Stimulated activated naive CD8-positive, alpha-beta T cell treated with anti-CD3 and anti-CD28 coated beads, Interleukin-15, amount 100 ng/mL, for 72 hours (primary cell): ENCODE data around the gene CENPC.
"Not testable (repeated sequence)": the region's sequence is repeated elsewhere in the genome, so short reads cannot be mapped to it uniquely, and the experiment has no call there.

Experiments
- ATAC-seq: fragments of 150-1000 bp; cut with Tn5 transposase; 2 replicates; pipeline ENCODE4 v1.10.0; 2021; ENCODE audit warnings: mild to moderate bottlenecking, moderate library complexity
- DNase-seq, 2 donors: peaks; one replicate each; pipeline ENCODE4 v3.0.0; 2021 to 2022
- H3K27ac Mint-ChIP-seq, 2 donors: one replicate each; pipeline ENCODE4 v1.8.0; 2022; ENCODE audit warnings: mild to moderate bottlenecking in 2 of 2, mixed read lengths in 2 of 2, moderate library complexity in 2 of 2
- H3K27me3 Mint-ChIP-seq: one replicate; pipeline ENCODE4 v1.8.0; 2022; ENCODE audit warnings: mixed read lengths
- H3K4me1 Mint-ChIP-seq: one replicate; pipeline ENCODE4 v1.8.0; 2022; ENCODE audit warnings: mild to moderate bottlenecking, mixed read lengths
- H3K4me3 Mint-ChIP-seq, 2 donors: one replicate each; pipeline ENCODE4 v1.8.0; 2022; ENCODE audit warnings: mild to moderate bottlenecking in 2 of 2, mixed read lengths in 2 of 2, moderate library complexity in 1 of 2
- H3K9me3 Mint-ChIP-seq, 2 donors: one replicate each; pipeline ENCODE4 v1.8.0; 2022; ENCODE audit warnings: mixed read lengths in 2 of 2

The CENPC gene

DNA sequence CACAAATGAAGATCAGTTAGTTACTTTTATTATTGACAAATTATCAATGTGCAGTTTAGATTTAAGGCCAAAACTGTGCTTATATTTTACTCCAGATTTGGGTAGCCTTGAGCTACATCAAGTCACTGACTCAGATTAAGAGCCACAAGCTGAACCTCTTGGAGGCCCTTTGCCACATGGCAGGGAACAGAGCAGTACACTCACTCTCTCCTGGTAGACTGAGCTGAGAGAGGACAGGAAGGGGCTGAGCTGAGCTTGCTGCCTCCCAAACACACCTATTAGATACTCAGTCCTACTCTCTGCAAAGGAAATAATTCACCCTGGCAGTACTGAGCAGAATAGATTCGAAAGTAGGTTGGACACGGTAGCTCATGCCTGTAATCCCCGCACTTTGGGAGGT lies 21.0 kb upstream of the CENPC start:
- no peaks in the 10 kb centered on the region for H3K9me3 Mint-ChIP-seq
- DNase-seq: no peak
- H3K4me1 Mint-ChIP-seq: peaks cover 4% of the 10 kb centered on the region
- H3K4me3 Mint-ChIP-seq: no peak overlapping the region
- ATAC-seq: peak; percentile 82
- H3K27me3 Mint-ChIP-seq: no peaks in the 10 kb centered on the region
- H3K27ac Mint-ChIP-seq: no peak overlapping the region

- H3K4me1 Mint-ChIP-seq: peaks cover 4% of the 10 kb centered on the region
Measured at GRCh38 chr4:67565284-67565683, 20.0 kb upstream of the CENPC start.

GRCh38 chr4:67558493-67558892 lies 13.2 kb upstream of the CENPC start, which contains the start of gene STAP1:
Gene STAP1, plus strand, starts transcription at chr4:67558727. Its CDS starts 83 bp downstream, at chr4:67558810.
- ATAC-seq: peak; percentile 84
- H3K27me3 Mint-ChIP-seq: no peaks in the 10 kb centered on the region
- peak within 1 kb of the TSS; percentile 87 to 97 for H3K27ac Mint-ChIP-seq
- H3K9me3 Mint-ChIP-seq: no peaks in the 10 kb centered on the region
- DNase-seq: peak; percentile 24 to 46
- H3K4me3 Mint-ChIP-seq: peak within 1 kb of the TSS; percentile 80 to 91
- H3K4me1 Mint-ChIP-seq: peaks cover 13% of the 10 kb centered on the region

More at GRCh38 chr4:67565284-67565683, 20.0 kb upstream of the CENPC start:
- ATAC-seq (no peak), DNase-seq (no peak)
- Mint-ChIP-seq H3K27me3 (no peaks in the 10 kb centered on the region), H3K9me3 (no peaks in the 10 kb centered on the region), H3K4me3 (no peak overlapping the region), H3K27ac (no peak overlapping the region)

DNA sequence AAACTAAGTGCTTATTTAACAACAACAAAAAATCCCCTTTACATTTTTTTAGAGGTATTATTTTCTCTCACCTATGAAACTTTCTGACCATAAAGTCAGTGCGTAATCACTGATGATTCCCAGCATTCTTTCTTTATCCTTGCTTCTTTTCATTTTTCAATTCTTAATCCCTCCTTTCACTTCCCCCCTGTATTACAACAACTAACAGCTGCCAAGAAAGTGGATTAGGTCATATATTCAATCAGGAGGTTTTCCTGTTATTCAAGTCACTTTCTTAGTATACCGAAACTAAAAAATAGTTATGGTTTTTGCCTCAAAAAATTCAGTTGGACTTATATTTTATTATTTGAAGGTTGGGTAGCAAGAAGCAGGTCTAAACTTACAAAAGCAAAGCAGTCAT lies 11.1 kb upstream of the CENPC start:
- DNase-seq: no peak
- no peak for ATAC-seq
- H3K9me3 Mint-ChIP-seq: no peaks in the 10 kb centered on the region
- no peaks in the 10 kb centered on the region for H3K27me3 Mint-ChIP-seq
- no peak overlapping the region for H3K27ac Mint-ChIP-seq
- no peak overlapping the region for H3K4me3 Mint-ChIP-seq
- peaks cover 13% of the 10 kb centered on the region for H3K4me1 Mint-ChIP-seq

DNA sequence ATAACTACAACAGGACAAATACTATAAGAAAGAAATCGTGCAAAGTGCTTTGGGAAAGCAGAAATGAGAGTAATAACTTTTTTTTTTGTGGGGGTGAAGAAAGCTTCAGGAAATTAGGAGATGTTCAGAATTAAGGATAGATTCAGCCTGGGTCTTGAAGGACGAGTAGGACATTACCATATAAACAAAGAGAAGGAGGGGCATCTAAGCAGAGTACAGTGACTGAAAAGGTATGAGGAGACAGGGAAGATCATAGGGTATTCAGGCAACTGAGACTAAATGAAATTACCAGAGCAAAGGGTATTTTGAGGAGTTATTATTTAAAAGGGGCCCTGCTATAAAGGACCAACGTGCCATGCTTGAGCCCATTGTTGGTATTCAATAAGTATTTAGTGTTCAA lies 10.1 kb upstream of the CENPC start:
- H3K4me1 Mint-ChIP-seq: peaks cover 13% of the 10 kb centered on the region
- no peaks in the 10 kb centered on the region for H3K27me3 Mint-ChIP-seq
- DNase-seq (no peak), ATAC-seq (no peak)
- H3K27ac Mint-ChIP-seq: no peak overlapping the region
- no peak overlapping the region for H3K4me3 Mint-ChIP-seq
- no peaks in the 10 kb centered on the region for H3K9me3 Mint-ChIP-seq

DNA sequence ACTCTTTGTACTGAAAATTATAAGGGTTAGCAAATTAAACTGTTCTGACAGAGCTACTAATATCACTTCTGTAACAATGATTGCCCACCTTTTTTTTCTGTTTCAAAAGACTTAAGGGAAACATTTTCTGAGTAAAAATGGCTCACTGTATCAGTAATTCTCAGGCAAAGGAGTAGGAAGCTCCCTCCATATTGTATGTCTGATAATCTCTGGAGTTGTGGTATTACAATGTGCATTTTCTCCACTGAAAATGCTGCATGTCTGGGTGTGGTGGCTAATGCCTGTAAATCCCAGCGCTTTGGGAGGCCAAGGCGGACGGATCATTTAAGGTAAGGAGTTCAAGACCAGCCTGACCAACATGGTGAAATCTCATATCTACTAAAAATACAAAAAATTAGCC lies 8.8 kb upstream of the CENPC start:
- Mint-ChIP-seq H3K27ac (no peak overlapping the region), H3K4me3 (no peak overlapping the region), H3K27me3 (no peaks in the 10 kb centered on the region), H3K9me3 (no peaks in the 10 kb centered on the region), H3K4me1 (peaks cover 13% of the 10 kb centered on the region)
- ATAC-seq (no peak), DNase-seq (no peak)

DNA sequence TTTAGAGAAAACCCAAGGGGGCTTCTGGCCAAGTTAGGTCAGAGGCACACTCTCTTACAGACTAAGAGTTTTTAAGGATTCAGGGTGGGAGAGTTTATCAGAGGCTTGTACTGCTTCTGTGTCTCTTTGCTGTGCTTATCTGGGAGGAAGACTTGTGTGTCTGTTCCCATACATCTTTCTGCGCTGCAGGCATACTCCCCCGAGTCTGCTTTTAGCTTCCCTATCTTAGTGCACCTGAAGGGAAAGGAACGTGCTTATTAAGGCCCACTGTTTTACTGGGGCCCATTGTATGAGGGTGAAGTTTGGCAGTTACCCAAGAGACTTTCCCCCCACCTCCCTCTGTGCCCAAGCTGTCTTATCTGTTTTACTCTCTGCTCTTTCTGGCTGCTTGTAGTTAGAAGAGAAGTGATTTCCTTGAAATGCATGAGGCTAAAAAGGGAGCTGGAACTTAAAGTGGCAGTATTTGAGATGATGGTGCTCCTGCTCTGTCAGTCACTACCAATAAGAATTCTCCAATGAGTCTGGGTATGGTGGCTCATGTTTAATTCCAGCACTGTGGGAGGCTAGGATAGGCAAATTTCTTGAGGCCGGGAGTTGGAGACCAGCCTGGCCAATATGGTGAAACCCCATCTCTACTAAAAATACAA lies 7.0 kb upstream of the CENPC start:
- not testable (repeated sequence) for H3K9me3 Mint-ChIP-seq, H3K27me3 Mint-ChIP-seq, H3K4me3 Mint-ChIP-seq, H3K27ac Mint-ChIP-seq, DNase-seq, H3K4me1 Mint-ChIP-seq, ATAC-seq

DNA sequence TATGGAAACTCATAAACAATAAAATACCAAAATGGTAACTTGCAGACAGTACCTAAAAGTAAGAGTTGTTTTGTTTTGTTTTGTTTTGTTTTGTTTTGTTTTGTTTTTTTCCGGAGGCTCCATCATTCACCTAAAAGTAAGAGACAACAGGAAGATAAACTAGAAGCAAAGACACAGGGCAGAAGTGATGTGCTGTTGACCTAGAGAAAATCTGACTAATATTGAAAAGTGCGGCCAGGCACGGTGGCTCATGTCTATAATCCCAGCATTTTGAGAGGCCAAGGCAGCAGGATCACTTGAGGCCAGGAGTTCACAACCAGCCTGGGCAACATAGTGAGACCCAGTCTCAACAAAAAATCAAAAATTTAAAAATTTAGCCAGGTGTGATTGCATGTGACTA lies 5.6 kb upstream of the CENPC start:
- H3K4me3 Mint-ChIP-seq: no peak overlapping the region
- peaks cover 6% of the 10 kb centered on the region for H3K4me1 Mint-ChIP-seq
- H3K27me3 Mint-ChIP-seq: no peaks in the 10 kb centered on the region
- H3K9me3 Mint-ChIP-seq: no peaks in the 10 kb centered on the region
- no peak for DNase-seq
- ATAC-seq: no peak
- no peak overlapping the region for H3K27ac Mint-ChIP-seq

GRCh38 chr4:67550451-67550850 lies 5.1 kb upstream of the CENPC start:
- Mint-ChIP-seq H3K27ac (no peak overlapping the region), H3K27me3 (no peaks in the 10 kb centered on the region), H3K4me1 (peaks cover 6% of the 10 kb centered on the region), H3K4me3 (no peak overlapping the region), H3K9me3 (no peaks in the 10 kb centered on the region)
- ATAC-seq (no peak), DNase-seq (no peak)

- Mint-ChIP-seq H3K4me3 (no peak overlapping the region), H3K27me3 (no peaks in the 10 kb centered on the region)
- peak; percentile 31 for ATAC-seq
Measured at GRCh38 chr4:67549123-67549522, 3.8 kb upstream of the CENPC start.

GRCh38 chr4:67546971-67547370 lies 1.7 kb upstream of the CENPC start:
- DNase-seq (no peak), ATAC-seq (no peak)
- no peaks in the 10 kb centered on the region for H3K9me3 Mint-ChIP-seq
- H3K27me3 Mint-ChIP-seq: no peaks in the 10 kb centered on the region
- peak overlapping the region in 1 of 2 donors; percentile 39 for H3K4me3 Mint-ChIP-seq
- H3K27ac Mint-ChIP-seq: no peak overlapping the region
- peaks cover 26% of the 10 kb centered on the region for H3K4me1 Mint-ChIP-seq

More at GRCh38 chr4:67549123-67549522, 3.8 kb upstream of the CENPC start:
- DNase-seq: no peak
- H3K9me3 Mint-ChIP-seq: no peaks in the 10 kb centered on the region
- no peak overlapping the region for H3K27ac Mint-ChIP-seq
- H3K4me1 Mint-ChIP-seq: peaks cover 6% of the 10 kb centered on the region

- Mint-ChIP-seq H3K27ac (peak overlapping the region in 1 of 2 donors; percentile 99), H3K9me3 (no peaks in the 10 kb centered on the region), H3K4me1 (peaks cover 36% of the 10 kb centered on the region), H3K27me3 (no peaks in the 10 kb centered on the region), H3K4me3 (peak overlapping the region; percentile 99)
- no peak for ATAC-seq
- no peak for DNase-seq
Measured at GRCh38 chr4:67546004-67546356, 677 bp upstream of the CENPC start.

DNA sequence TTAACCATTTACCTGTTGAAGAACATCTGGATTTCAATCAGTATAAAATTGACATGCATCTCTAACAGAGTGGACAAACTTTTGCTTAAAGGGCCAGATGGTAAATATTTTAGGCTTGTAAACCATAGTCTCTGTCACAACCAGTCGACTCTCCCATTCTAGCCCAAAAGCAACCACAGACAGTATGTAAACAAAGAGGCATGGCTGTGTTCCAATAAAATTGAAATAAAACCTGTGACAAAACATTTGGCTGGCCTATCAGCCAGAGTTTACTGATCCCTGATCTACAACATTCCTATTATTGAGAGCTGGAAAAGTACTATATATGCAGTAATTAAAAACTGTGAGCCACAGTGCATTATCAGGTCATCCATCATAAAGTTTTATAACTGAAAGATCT lies 3.2 kb downstream of the CENPC start:
- ATAC-seq (no peak), DNase-seq (no peak)
- H3K9me3 Mint-ChIP-seq: no peaks in the 10 kb centered on the region
- no peak overlapping the region for H3K4me3 Mint-ChIP-seq
- H3K27me3 Mint-ChIP-seq: no peaks in the 10 kb centered on the region
- peaks cover 44% of the 10 kb centered on the region for H3K4me1 Mint-ChIP-seq
- no peak overlapping the region for H3K27ac Mint-ChIP-seq

DNA sequence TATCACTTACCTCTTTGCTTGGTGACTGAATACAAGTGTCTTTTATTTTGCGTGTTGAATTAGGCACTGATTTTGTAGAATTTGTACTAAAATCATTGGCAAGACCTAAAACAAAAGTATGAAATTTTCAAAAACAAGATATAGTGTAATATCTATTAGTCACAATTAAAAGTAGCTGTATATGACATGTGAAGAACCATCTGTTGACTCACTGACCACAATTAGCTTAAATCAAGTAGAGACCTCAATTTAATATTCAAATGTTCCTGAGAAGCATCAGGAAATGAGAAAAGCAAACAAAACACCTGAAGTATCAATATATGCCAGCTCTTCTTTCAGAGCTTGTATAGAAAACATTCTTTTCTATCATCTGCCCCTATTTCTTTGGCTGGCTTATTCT lies 5.5 kb downstream of the CENPC start:
- H3K27me3 Mint-ChIP-seq: no peaks in the 10 kb centered on the region
- DNase-seq: no peak
- H3K9me3 Mint-ChIP-seq: no peaks in the 10 kb centered on the region
- ATAC-seq: no peak
- peaks cover 46% of the 10 kb centered on the region for H3K4me1 Mint-ChIP-seq
- no peak overlapping the region for H3K4me3 Mint-ChIP-seq
- H3K27ac Mint-ChIP-seq: no peak overlapping the region

DNA sequence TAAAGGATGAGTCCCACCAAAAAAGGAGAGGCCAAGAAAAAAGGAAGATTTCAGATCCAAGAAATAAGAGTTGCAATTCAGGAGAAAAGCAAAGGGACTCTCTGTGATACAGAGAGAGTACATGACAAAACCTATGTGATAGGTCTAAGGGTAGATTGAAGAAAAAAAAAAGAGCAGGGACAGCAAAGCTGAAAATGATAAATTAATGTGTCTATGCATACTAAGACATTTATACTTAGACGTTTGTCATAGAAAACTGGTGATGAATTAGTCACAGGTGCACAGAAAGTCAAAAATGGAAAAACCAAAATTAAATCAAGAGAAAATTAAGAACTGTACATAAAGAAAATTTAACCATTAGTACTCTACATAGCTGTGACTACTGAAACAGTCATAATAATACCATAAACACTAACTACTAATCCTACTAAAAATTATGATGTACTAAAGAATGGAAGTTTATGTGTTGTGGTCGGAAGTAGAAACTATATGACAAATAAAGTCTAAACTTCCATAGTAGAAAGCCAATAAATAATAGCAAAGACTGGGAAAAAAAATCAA lies 9.9 kb downstream of the CENPC start:
- Mint-ChIP-seq H3K27ac (no peak overlapping the region), H3K4me1 (peaks cover 36% of the 10 kb centered on the region), H3K9me3 (peaks cover 8 to 12% of the 10 kb centered on the region in 2 donors), H3K27me3 (no peaks in the 10 kb centered on the region), H3K4me3 (no peak overlapping the region)
- ATAC-seq: no peak
- DNase-seq: no peak

- Mint-ChIP-seq H3K9me3 (peaks cover 8 to 12% of the 10 kb centered on the region in 2 donors), H3K27ac (no peak overlapping the region), H3K4me1 (peaks cover 27% of the 10 kb centered on the region), H3K4me3 (no peak overlapping the region), H3K27me3 (no peaks in the 10 kb centered on the region)
- ATAC-seq: no peak
- no peak for DNase-seq
Measured at GRCh38 chr4:67533112-67533511, 12.2 kb downstream of the CENPC start.

GRCh38 chr4:67532397-67532796 lies 12.9 kb downstream of the CENPC start:
- not testable (repeated sequence) for H3K4me3 Mint-ChIP-seq, ATAC-seq, DNase-seq, H3K27me3 Mint-ChIP-seq, H3K27ac Mint-ChIP-seq
- Mint-ChIP-seq H3K4me1 (peaks cover 27% of the 10 kb centered on the region), H3K9me3 (peaks cover 8 to 12% of the 10 kb centered on the region in 2 donors)
